Body of pancreas (tissue), 4 donors: Measurements from ENCODE around the gene CAPN12.

Source experiments
- CTCF ChIP-seq, 7 experiments: fragments of 450-650 bp in 4 of 7; fragments of 200-600 bp in 3 of 7; sonication (generic) in 3 of 7; IDR thresholded peaks; one replicate each; pipeline ENCODE4 v1.5.1; 2016 to 2019; ENCODE audit warnings: antibody characterized with exemption in 7 of 7
- POLR2A ChIP-seq, 3 donors: fragments of 450-650 bp; IDR thresholded peaks; one replicate each; pipeline ENCODE4 v1.6.1; 2016; ENCODE audit warnings: antibody characterized with exemption in 3 of 3, mild to moderate bottlenecking in 2 of 3

GRCh38 chr19:38743394-38744297, 628 bp downstream of the CAPN12 start:
- TF ChIP-seq CTCF (IDR thresholded peaks at IDR 0.05) (no peak), POLR2A (IDR thresholded peaks at IDR 0.05) (no peak)
